SK-N-SH (cell line): ENCODE measurements around the gene BID. TPM values are rescaled to one million over a fixed set of nuclear protein-coding genes. Genes with fewer than 3 reads are reported as not detected.

ENCODE experiments used
- CTCF ChIA-PET: fragments of 300-600, 350-600 bp; formaldehyde crosslinking; extraction: SDS; loops from one replicate; lab custom pipeline; 2021; lab: Yijun Ruan, JAX
- POLR2A ChIA-PET: fragments of 350-600 bp; sonication (Branson Sonifier 250); formaldehyde crosslinking; extraction: SDS; loops from one replicate; lab custom pipeline; 2020; ENCODE audit warnings: antibody characterized with exemption, inconsistent platforms; lab: Yijun Ruan, JAX
- DNase-seq: peaks from one replicate; pipeline ENCODE4 v3.0.0; 2012
- H2AFZ ChIP-seq: fragments of 200-600 bp; sonication (generic); 2 replicates; pipeline ENCODE4 v1.8.1; 2016; ENCODE audit warnings: antibody characterized with exemption, mild to moderate bottlenecking, low read depth
- H3F3A ChIP-seq: fragments of 200-600 bp; sonication (generic); replicated peaks from 2 replicates; pipeline ENCODE3; 2016; ENCODE audit warnings: antibody characterized with exemption, mild to moderate bottlenecking; ENCODE audit not compliant: insufficient read depth
- H3K27ac ChIP-seq, 2 experiments: fragments of 200-500 bp in 1 of 2; fragments of 200-600 bp in 1 of 2; sonication (Bioruptor generic) in 1 of 2; sonication (generic), shearing (Covaris generic) in 1 of 2; 2 replicates each; pipeline versions ENCODE4 v1.5.1 to v1.6.1; 2014 to 2016; ENCODE audit warnings: low read depth in 2 of 2, inconsistent platforms in 1 of 2, low read length in 1 of 2, mild to moderate bottlenecking in 1 of 2, mixed read lengths in 1 of 2
- H3K27me3 ChIP-seq: fragments of 200-600 bp; sonication (generic), shearing (Covaris generic); 2 replicates; pipeline ENCODE4 v1.6.1; 2016; ENCODE audit warnings: mixed run types; ENCODE audit not compliant: insufficient read depth
- H3K36me3 ChIP-seq, 2 experiments: fragments of 200-500 bp in 1 of 2; fragments of 200-600 bp in 1 of 2; sonication (Bioruptor generic) in 1 of 2; sonication (generic) in 1 of 2; replicated peaks in 1 of 2; 2 replicates each; pipeline versions ENCODE3 to v1.5.1; 2014 to 2016; ENCODE audit warnings: low read length in 1 of 2, mild to moderate bottlenecking in 1 of 2; ENCODE audit not compliant: insufficient read depth in 2 of 2, control insufficient read depth in 1 of 2
- H3K4me1 ChIP-seq, 2 experiments: fragments of 200-500 bp in 1 of 2; fragments of 200-600 bp in 1 of 2; sonication (Bioruptor generic) in 1 of 2; sonication (generic), shearing (Covaris generic) in 1 of 2; 2 replicates each; pipeline versions ENCODE4 v1.5.1 to v1.6.1; 2014 to 2016; ENCODE audit warnings: low read depth in 1 of 2, low read length in 1 of 2, mixed run types in 1 of 2; ENCODE audit not compliant: insufficient read depth in 2 of 2, control insufficient read depth in 1 of 2
- H3K4me2 ChIP-seq: fragments of 200-600 bp; sonication (generic), shearing (Covaris generic); 2 replicates; pipeline ENCODE4 v1.6.1; 2017; ENCODE audit warnings: mixed run types
- H3K4me3 ChIP-seq, 2 experiments: fragments of 200-500 bp in 1 of 2; fragments of 200-600 bp in 1 of 2; sonication (Bioruptor generic) in 1 of 2; sonication (generic), shearing (Covaris generic) in 1 of 2; 2 replicates each; pipeline versions ENCODE4 v1.5.1 to v1.8.1; 2014 to 2016; ENCODE audit warnings: low read depth in 2 of 2, inconsistent platforms in 1 of 2, low read length in 1 of 2, mild to moderate bottlenecking in 1 of 2, mixed read lengths in 1 of 2, moderate library complexity in 1 of 2
- H3K79me2 ChIP-seq: fragments of 200-600 bp; sonication (generic); 2 replicates; pipeline ENCODE4 v1.8.1; 2017; ENCODE audit warnings: mild to moderate bottlenecking; ENCODE audit not compliant: insufficient read depth
- H3K9ac ChIP-seq: fragments of 200-600 bp; sonication (generic); 2 replicates; pipeline ENCODE4 v1.6.1; 2017; ENCODE audit warnings: mixed run types
- H3K9me2 ChIP-seq: fragments of 200-600 bp; sonication (generic); 2 replicates; pipeline ENCODE4 v1.6.1; 2017; ENCODE audit warnings: mixed run types
- H3K9me3 ChIP-seq: fragments of 200-600 bp; sonication (generic); 2 replicates; pipeline ENCODE4 v1.6.1; 2017; ENCODE audit warnings: mixed run types, mild to moderate bottlenecking, moderate library complexity
- H4K20me1 ChIP-seq: fragments of 200-600 bp; sonication (generic); 2 replicates; pipeline ENCODE4 v1.6.1; 2017; ENCODE audit warnings: mild to moderate bottlenecking, mixed run types; ENCODE audit not compliant: insufficient read depth
- CHD2 ChIP-seq: fragments of 150-350 bp; IDR thresholded peaks from 2 replicates; pipeline ENCODE4 v1.6.1; 2018; ENCODE audit warnings: low read length; ENCODE audit not compliant: partially characterized antibody
- EZH2phosphoT487 ChIP-seq: fragments of 200-600 bp; sonication (generic); IDR thresholded peaks from 2 replicates; pipeline ENCODE4 v1.6.1; 2017; ENCODE audit warnings: low read depth, mixed run types, mild to moderate bottlenecking, antibody characterized with exemption, moderate library complexity, borderline replicate concordance
- FOSL2 ChIP-seq: IDR thresholded peaks from 2 replicates; pipeline ENCODE4 v1.4.0; 2012; ENCODE audit warnings: low read depth, mild to moderate bottlenecking, moderate library complexity, borderline replicate concordance
- NFIC ChIP-seq: IDR thresholded peaks from 2 replicates; pipeline ENCODE4 v1.4.0; 2012; ENCODE audit warnings: borderline replicate concordance
- NRF1 ChIP-seq: IDR thresholded peaks from 2 replicates; pipeline ENCODE4 v1.6.1; 2012; ENCODE audit warnings: low read depth, mild to moderate bottlenecking, low read length
- PBX3 ChIP-seq: IDR thresholded peaks from 2 replicates; pipeline ENCODE4; 2012
- RCOR1 ChIP-seq: fragments of 150-350 bp; IDR thresholded peaks from 2 replicates; pipeline ENCODE4 v1.6.1; 2017; ENCODE audit warnings: antibody characterized with exemption, low read length
- RFX5 ChIP-seq: IDR thresholded peaks from 2 replicates; pipeline ENCODE4 v1.6.1; 2012; ENCODE audit warnings: mild to moderate bottlenecking, improper control_type of control experiment, low read length
- TAF1 ChIP-seq: IDR thresholded peaks from 2 replicates; pipeline ENCODE4 v1.6.1; 2012; ENCODE audit warnings: low read depth, mild to moderate bottlenecking, low read length, moderate library complexity, borderline replicate concordance
- TEAD4 ChIP-seq: IDR thresholded peaks from 2 replicates; pipeline ENCODE4 v1.4.0; 2012; ENCODE audit warnings: mild to moderate bottlenecking, borderline replicate concordance; ENCODE audit not compliant: insufficient read depth
- USF2 ChIP-seq: fragments of 150-350 bp; IDR thresholded peaks from 2 replicates; pipeline ENCODE4 v1.6.1; 2017; ENCODE audit warnings: antibody characterized with exemption, low read length, low read depth, borderline replicate concordance
- YY1 ChIP-seq: IDR thresholded peaks from 2 replicates; pipeline ENCODE4 v1.4.0; 2012; ENCODE audit warnings: low read depth, mild to moderate bottlenecking
- WGBS: methylation state at CpG from one replicate; pipeline ENCODE4 v1.1.6; 2017; ENCODE audit warnings: low lambda C conversion rate; 5-methylcytosine and 5-hydroxymethylcytosine counted together
- polyA plus RNA-seq, 3 experiments: library from polyadenylated mRNA; depleted of rRNA; stranded (reverse); fragments of >200 nt; gene quantifications; 2 replicates each; pipeline ENCODE4 v1.2.3, GENCODE V29; 2012
- TF ChIP-seq, protein P1 (sequence below): IDR thresholded peaks from 2 replicates; pipeline ENCODE4 v1.4.0; 2012; ENCODE audit warnings: low read depth
- TF ChIP-seq, protein P2 (sequence below): IDR thresholded peaks from 2 replicates; pipeline ENCODE4 v1.4.0; 2012; ENCODE audit warnings: low read depth, borderline replicate concordance
- TF ChIP-seq, protein P3 (sequence below): IDR thresholded peaks from 2 replicates; pipeline ENCODE4 v1.4.0; 2012; ENCODE audit warnings: low read depth, borderline replicate concordance
- TF ChIP-seq, protein P4 (sequence below): fragments of 200-600 bp; sonication (generic); IDR thresholded peaks from 2 replicates; pipeline ENCODE4 v1.6.1; 2017; ENCODE audit warnings: antibody characterized with exemption, mild to moderate bottlenecking, moderate library complexity

The BID gene
- polyA plus RNA-seq, 1 of the 3 experiments (the other 2 are of a cell fraction): 139 TPM

GRCh38 chr22:17707526-17707925 is 66.7 kb downstream of the BID start:
- Histone ChIP-seq H3K9ac (peak overlapping the region; percentile 75), H4K20me1 (no peaks in the 10 kb centered on the region), H2AFZ (0 out of 2 replicates have a peak overlapping the region, but pooled peaks have one; percentile 33), H3K27me3 (no peaks in the 10 kb centered on the region), H3K4me3 (peak overlapping the region; percentile 33 to 63; a peak in 3 of 4 replicates), H3K27ac (peak overlapping the region; percentile 64 to 95; a peak in 3 of 4 replicates), H3K4me1 (peaks cover 3 to 7% of the 10 kb centered on the region in 2 experiments; a peak in 3 of 4 replicates), H3K36me3 (peaks cover 4 to 18% of the 10 kb centered on the region in 2 experiments), H3K4me2 (peak overlapping the region; percentile 77), H3F3A (peaks cover 28% of the 10 kb centered on the region), H3K79me2 (peaks cover 52% of the 10 kb centered on the region), H3K9me3 (no peaks in the 10 kb centered on the region), H3K9me2 (no peaks in the 10 kb centered on the region)
- CTCF ChIA-PET: interaction anchor here (1.9 kb wide), 1 partner anchor 35 kb away, joined by 6 read pairs; no protein-coding TSS in a partner anchor
- POLR2A ChIA-PET: no interaction called here
- 47% methylated on average over 3 of the region's 3 CpGs for WGBS
- DNase-seq: no peak
- TF ChIP-seq NFIC (no peak), CHD2 (no peak), RCOR1 (no peak), RFX5 (no peak), TAF1 (no peak), EZH2phosphoT487 (no peak), YY1 (no peak), TEAD4 (no peak), PBX3 (no peak), FOSL2 (no peak), USF2 (no peak), NRF1 (no peak)
- TF ChIP-seq, protein P1, sequence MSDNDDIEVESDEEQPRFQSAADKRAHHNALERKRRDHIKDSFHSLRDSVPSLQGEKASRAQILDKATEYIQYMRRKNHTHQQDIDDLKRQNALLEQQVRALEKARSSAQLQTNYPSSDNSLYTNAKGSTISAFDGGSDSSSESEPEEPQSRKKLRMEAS: no peak
- TF ChIP-seq, protein P2, sequence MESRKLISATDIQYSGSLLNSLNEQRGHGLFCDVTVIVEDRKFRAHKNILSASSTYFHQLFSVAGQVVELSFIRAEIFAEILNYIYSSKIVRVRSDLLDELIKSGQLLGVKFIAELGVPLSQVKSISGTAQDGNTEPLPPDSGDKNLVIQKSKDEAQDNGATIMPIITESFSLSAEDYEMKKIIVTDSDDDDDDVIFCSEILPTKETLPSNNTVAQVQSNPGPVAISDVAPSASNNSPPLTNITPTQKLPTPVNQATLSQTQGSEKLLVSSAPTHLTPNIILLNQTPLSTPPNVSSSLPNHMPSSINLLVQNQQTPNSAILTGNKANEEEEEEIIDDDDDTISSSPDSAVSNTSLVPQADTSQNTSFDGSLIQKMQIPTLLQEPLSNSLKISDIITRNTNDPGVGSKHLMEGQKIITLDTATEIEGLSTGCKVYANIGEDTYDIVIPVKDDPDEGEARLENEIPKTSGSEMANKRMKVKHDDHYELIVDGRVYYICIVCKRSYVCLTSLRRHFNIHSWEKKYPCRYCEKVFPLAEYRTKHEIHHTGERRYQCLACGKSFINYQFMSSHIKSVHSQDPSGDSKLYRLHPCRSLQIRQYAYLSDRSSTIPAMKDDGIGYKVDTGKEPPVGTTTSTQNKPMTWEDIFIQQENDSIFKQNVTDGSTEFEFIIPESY: no peak
- TF ChIP-seq, protein P3, sequence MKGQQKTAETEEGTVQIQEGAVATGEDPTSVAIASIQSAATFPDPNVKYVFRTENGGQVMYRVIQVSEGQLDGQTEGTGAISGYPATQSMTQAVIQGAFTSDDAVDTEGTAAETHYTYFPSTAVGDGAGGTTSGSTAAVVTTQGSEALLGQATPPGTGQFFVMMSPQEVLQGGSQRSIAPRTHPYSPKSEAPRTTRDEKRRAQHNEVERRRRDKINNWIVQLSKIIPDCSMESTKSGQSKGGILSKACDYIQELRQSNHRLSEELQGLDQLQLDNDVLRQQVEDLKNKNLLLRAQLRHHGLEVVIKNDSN: no peak
- TF ChIP-seq, protein P4, sequence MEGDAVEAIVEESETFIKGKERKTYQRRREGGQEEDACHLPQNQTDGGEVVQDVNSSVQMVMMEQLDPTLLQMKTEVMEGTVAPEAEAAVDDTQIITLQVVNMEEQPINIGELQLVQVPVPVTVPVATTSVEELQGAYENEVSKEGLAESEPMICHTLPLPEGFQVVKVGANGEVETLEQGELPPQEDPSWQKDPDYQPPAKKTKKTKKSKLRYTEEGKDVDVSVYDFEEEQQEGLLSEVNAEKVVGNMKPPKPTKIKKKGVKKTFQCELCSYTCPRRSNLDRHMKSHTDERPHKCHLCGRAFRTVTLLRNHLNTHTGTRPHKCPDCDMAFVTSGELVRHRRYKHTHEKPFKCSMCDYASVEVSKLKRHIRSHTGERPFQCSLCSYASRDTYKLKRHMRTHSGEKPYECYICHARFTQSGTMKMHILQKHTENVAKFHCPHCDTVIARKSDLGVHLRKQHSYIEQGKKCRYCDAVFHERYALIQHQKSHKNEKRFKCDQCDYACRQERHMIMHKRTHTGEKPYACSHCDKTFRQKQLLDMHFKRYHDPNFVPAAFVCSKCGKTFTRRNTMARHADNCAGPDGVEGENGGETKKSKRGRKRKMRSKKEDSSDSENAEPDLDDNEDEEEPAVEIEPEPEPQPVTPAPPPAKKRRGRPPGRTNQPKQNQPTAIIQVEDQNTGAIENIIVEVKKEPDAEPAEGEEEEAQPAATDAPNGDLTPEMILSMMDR: no peak
